LNCaP clone FGC (cell line): ENCODE data around the gene COL23A1.

Experiments used
- DNase-seq: peaks from one replicate; pipeline ENCODE4 v3.0.0-alpha.2; 2011; ENCODE audit warnings: low read depth
- H3K4me3 ChIP-seq: 2 replicates; pipeline ENCODE4 v1.5.1; 2011; ENCODE audit warnings: mild to moderate bottlenecking, low read depth, low read length, control low read depth
- TF ChIP-seq, protein P1 (sequence below): IDR thresholded peaks from 2 replicates; pipeline ENCODE4 v1.5.1; 2012; ENCODE audit warnings: mild to moderate bottlenecking; ENCODE audit not compliant: control insufficient read depth, insufficient read depth; ENCODE audit errors: extremely low read depth

Gene COL23A1

GRCh38 chr5:178463321-178464155 is 126.7 kb downstream of the COL23A1 start:
- TF ChIP-seq, protein P1, sequence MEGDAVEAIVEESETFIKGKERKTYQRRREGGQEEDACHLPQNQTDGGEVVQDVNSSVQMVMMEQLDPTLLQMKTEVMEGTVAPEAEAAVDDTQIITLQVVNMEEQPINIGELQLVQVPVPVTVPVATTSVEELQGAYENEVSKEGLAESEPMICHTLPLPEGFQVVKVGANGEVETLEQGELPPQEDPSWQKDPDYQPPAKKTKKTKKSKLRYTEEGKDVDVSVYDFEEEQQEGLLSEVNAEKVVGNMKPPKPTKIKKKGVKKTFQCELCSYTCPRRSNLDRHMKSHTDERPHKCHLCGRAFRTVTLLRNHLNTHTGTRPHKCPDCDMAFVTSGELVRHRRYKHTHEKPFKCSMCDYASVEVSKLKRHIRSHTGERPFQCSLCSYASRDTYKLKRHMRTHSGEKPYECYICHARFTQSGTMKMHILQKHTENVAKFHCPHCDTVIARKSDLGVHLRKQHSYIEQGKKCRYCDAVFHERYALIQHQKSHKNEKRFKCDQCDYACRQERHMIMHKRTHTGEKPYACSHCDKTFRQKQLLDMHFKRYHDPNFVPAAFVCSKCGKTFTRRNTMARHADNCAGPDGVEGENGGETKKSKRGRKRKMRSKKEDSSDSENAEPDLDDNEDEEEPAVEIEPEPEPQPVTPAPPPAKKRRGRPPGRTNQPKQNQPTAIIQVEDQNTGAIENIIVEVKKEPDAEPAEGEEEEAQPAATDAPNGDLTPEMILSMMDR = no peak
- H3K4me3 ChIP-seq = no peak overlapping the region
- no peak for DNase-seq

DNA sequence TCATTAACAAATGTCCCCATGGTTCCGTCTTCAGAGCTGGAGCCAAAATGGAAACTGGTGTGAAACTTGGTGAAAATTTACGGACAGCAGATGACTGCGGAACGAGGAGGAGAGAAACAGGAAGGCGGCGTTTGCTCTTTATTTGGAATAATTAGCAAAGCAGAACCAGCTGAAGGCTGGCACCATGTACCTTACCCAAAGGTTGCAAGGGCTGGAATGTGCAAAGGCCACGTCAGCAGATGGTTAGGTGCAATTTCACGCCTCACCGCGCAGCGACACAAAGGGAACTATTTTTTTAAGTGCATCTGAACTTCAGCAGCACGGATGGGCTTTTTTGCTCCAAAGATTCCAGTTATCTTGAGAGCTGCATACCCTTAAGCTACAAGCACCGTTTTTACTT is 127.4 kb downstream of the COL23A1 start:
- no peak overlapping the region for H3K4me3 ChIP-seq
- TF ChIP-seq, protein P1 = no peak
- no peak for DNase-seq

DNA sequence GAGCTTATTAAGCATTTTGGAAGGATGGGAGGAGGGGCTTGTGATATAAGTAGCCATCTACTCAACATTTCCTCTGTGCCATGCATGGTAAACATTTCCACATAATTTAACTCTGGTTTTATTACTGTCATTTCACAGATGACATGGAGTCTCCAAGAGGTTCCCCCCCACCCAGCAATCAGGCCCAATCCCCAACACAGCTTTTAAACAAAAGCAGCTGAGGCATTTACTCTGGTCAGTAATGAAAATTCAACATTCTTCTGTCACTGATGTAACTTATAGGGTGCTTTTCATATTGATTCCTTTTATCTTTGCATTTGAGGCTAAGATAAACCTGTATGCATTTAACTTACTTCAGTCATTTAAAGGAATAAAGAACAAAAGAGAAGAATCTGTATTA is 128.1 kb downstream of the COL23A1 start:
- DNase-seq = no peak
- H3K4me3 ChIP-seq = no peak overlapping the region
- TF ChIP-seq, protein P1 = no peak

DNA sequence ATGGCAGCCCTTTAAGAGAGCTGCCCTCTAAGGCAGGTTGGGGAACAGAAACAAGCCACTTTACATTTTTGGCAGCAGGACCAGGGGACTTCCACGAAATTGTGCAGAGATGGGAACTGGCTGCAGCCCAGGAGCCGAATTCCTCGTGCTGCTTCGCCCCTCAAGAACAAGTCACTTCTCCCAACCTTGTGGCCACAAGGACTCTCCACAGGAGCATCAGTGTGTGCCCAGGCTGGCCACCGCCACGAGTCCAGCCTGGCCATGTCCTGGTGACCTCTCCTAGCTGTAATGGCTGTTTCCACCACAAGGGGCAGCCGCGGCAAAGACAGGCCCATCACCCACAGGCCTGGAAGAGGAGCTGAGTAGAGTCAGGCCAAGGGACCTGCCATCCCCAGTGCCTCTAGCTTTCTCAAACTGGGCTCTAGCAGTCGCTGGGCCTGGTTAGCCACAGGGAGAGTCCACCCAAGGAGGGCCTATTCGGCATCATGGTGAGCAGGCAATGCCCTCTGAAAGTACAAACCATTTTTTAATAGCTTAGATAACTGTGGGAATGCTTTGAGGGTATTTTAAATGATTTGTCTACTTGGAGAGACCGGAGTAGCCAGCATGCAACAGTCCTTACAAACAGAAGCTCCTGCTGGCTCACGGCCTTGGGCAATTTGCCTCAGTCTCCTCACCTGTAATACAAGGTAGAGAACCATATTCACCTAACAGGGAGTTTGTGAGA is 129.0 kb downstream of the COL23A1 start:
- DNase-seq = peak; percentile 13
- H3K4me3 ChIP-seq = no peak overlapping the region
- TF ChIP-seq, protein P1 = peak; percentile 91

- DNase-seq = no peak
- TF ChIP-seq, protein P1 = no peak
- H3K4me3 ChIP-seq = no peak overlapping the region
Observed at GRCh38 chr5:178460598-178460997, 129.6 kb downstream of the COL23A1 start.

DNA sequence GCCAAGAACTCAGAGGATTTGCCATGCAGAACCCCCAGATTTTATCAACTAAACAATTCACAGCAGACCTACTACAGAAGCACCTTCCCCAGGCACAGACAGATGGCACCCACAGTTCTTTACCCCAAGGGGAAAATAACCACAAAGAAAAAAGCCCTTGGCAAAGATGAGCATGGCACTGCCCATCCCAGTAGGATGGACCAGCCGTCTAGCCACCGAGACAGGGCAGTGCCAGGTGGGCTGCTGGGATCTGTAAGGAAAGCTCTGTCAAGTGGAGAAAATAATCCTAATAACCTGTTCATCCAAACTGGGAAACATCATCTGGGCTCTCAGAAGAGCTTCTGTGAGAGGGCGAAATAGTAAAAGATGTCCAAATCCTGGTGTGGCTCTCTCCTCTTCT is 130.0 kb downstream of the COL23A1 start:
- no peak for DNase-seq
- H3K4me3 ChIP-seq = no peak overlapping the region
- TF ChIP-seq, protein P1 = no peak
